Measurements from ENCODE around the gene SCN5A. TPM values are rescaled to one million over a fixed set of nuclear protein-coding genes. Genes with fewer than 3 reads are reported as not detected.
A peak's percentile ranks its signal among the peaks of the same experiment; 100 is the strongest.

SCN5A gene
- total RNA-seq, 1 experiment from 2014 or later: 11.5 TPM

DNA sequence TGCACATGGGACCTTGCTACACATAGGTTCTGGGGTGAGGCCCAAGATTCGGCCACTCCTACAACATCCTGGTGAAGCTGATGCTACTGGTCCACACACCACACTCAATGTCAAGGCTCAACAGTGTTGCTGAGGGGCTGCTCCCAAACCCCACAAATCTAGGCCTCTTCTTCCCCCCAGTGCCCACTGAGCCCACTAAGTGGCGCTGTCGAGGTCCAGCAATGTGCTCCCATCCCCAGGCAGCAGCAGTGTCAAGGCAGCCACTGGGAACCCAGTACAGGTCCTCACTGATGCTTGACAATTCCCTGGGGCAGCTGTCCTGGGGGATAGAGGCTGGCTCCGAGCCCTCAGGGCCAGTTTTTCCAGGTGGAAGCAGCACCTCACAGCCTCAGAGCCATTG is 21.5 kb downstream of the SCN5A start:
- ChIA-PET CTCF (interaction anchor here (1.1 to 1.3 kb wide), 2 partner anchors 15 to 28 kb away, joined by 3 to 4 read pairs; no protein-coding TSS in a partner anchor), POLR2A (no interaction called here), RAD21 (ENCODE audit: low non-redundant PET in 1 of 2, low total read pairs in 2 of 2, uncharacterized antibody in 2 of 2, unreplicated experiment in 2 of 2) (no interaction called here)
- no peaks in the 10 kb centered on the region for H3K36me3 ChIP-seq (ENCODE audit: control insufficient read depth in 1 of 2, insufficient read depth in 2 of 2, low read length in 2 of 2)
- no peak overlapping the region for H3K4me3 ChIP-seq (replicated peaks in 1 of 2; ENCODE audit: low read depth in 1 of 2, low read length in 2 of 2)
- no TSS peak for BruUV-seq (replicated peaks)
- intact Hi-C loops (cut with micrococcal nuclease): no loop called here
- H3K79me2 ChIP-seq (ENCODE audit: insufficient read depth, low read length): no peaks in the 10 kb centered on the region
- no peaks in the 10 kb centered on the region for H4K20me1 ChIP-seq (ENCODE audit: insufficient read depth)
- no peak overlapping the region for H3K4me2 ChIP-seq (ENCODE audit: low read length)
- no peaks in the 10 kb centered on the region for H3K9me3 ChIP-seq (ENCODE audit: control insufficient read depth in 1 of 2, insufficient read depth in 1 of 2, low read depth in 1 of 2, low read length in 2 of 2)
- DNase-seq (ENCODE audit: low read depth, low spot score) (no peak), ATAC-seq (peak; percentile 89)
- no peak overlapping the region for H2AFZ ChIP-seq (ENCODE audit: low read depth, low read length, poor library complexity, severe bottlenecking)
- peaks cover 0 to 14% of the 10 kb centered on the region in 2 experiments; a peak in 1 of 4 replicates for H3K4me1 ChIP-seq (ENCODE audit: control insufficient read depth in 1 of 2, insufficient read depth in 2 of 2, low read length in 2 of 2)
- no peaks in the 10 kb centered on the region for H3K27me3 ChIP-seq (ENCODE audit: insufficient read depth, low read length)
- H3K9me2 ChIP-seq (ENCODE audit: insufficient read depth): no peaks in the 10 kb centered on the region
- no peak overlapping the region for H3K9ac ChIP-seq (ENCODE audit: low read length)
- TF ChIP-seq SP1 (IDR thresholded peaks at IDR 0.05; ENCODE audit: low read depth) (no peak), RAD21 (IDR thresholded peaks at IDR 0.05; ENCODE audit: low read depth) (peak; percentile 39), CTCF (IDR thresholded peaks at IDR 0.05 in 2 of 3, conservative IDR thresholded peaks at IDR 0.05 in 1 of 3; ENCODE audit: borderline replicate concordance in 1 of 3, insufficient read depth in 1 of 3, low read depth in 2 of 3, low read length in 2 of 3) (peak; percentile 42 to 88 (median 77); a peak in 5 of 6 replicates)
- no peak overlapping the region for H3K27ac ChIP-seq (ENCODE audit: low read depth, low read length)

- ChIA-PET CTCF (no interaction called here), RAD21 (ENCODE audit: low non-redundant PET in 1 of 2, low total read pairs in 2 of 2, uncharacterized antibody in 2 of 2, unreplicated experiment in 2 of 2) (no interaction called here), POLR2A (no interaction called here)
- ATAC-seq: peak; percentile 26; the same call in 1 of the 2 replicates
- Histone ChIP-seq H2AFZ (ENCODE audit: low read depth, low read length, poor library complexity, severe bottlenecking) (no peak overlapping the region), H3K79me2 (ENCODE audit: insufficient read depth, low read length) (no peaks in the 10 kb centered on the region), H3K9ac (ENCODE audit: low read length) (no peak overlapping the region), H3K4me3 (replicated peaks in 1 of 2; ENCODE audit: low read depth in 1 of 2, low read length in 2 of 2) (no peak overlapping the region), H3K9me3 (ENCODE audit: control insufficient read depth in 1 of 2, insufficient read depth in 1 of 2, low read depth in 1 of 2, low read length in 2 of 2) (no peaks in the 10 kb centered on the region), H3K27me3 (ENCODE audit: insufficient read depth, low read length) (no peaks in the 10 kb centered on the region), H4K20me1 (ENCODE audit: insufficient read depth) (no peaks in the 10 kb centered on the region), H3K27ac (ENCODE audit: low read depth, low read length) (no peak overlapping the region), H3K9me2 (ENCODE audit: insufficient read depth) (no peaks in the 10 kb centered on the region), H3K4me2 (ENCODE audit: low read length) (peak overlapping the region; percentile 13; the same call in 1 of the 2 replicates), H3K4me1 (ENCODE audit: control insufficient read depth in 1 of 2, insufficient read depth in 2 of 2, low read length in 2 of 2) (peaks cover 0 to 14% of the 10 kb centered on the region in 2 experiments; a peak in 1 of 4 replicates), H3K36me3 (ENCODE audit: control insufficient read depth in 1 of 2, insufficient read depth in 2 of 2, low read length in 2 of 2) (no peaks in the 10 kb centered on the region)
- no TSS peak for BruUV-seq (replicated peaks)
- intact Hi-C loops (cut with micrococcal nuclease): no loop called here
- no peak for DNase-seq (ENCODE audit: low read depth, low spot score)
- TF ChIP-seq ZFX (IDR thresholded peaks at IDR 0.05) (no peak), EGR1 (IDR thresholded peaks at IDR 0.05; ENCODE audit: low read depth) (no peak), RAD21 (IDR thresholded peaks at IDR 0.05; ENCODE audit: low read depth) (no peak), ZBTB33 (IDR thresholded peaks at IDR 0.05; ENCODE audit: extremely low read depth, insufficient replicate concordance, low read length) (no peak), JUND (IDR thresholded peaks at IDR 0.05) (no peak; the same call in 1 of the 2 replicates), YY1 (IDR thresholded peaks at IDR 0.05; ENCODE audit: extremely low read depth, insufficient replicate concordance, low read depth, low read length) (no peak), CBX3 (IDR thresholded peaks at IDR 0.05; ENCODE audit: low read depth) (no peak), EZH2phosphoT487 (IDR thresholded peaks at IDR 0.05; ENCODE audit: borderline replicate concordance) (no peak), TCF7L2 (IDR thresholded peaks at IDR 0.05; ENCODE audit: borderline replicate concordance, extremely low read depth, insufficient read depth, insufficient read length) (no peak), ZNF274 (IDR thresholded peaks at IDR 0.05; ENCODE audit: low read depth, low read length) (no peak), EZH2 (IDR thresholded peaks at IDR 0.05) (no peak), SRF (IDR thresholded peaks at IDR 0.05; ENCODE audit: low read depth) (no peak)
These were observed 23.3 kb downstream of the SCN5A start for GRCh38 chr3:38626171-38626570.
